HepG2 (cell line): ENCODE measurements around the gene CCDC142. TPM values are rescaled to one million over a fixed set of nuclear protein-coding genes. Genes with fewer than 3 reads are reported as not detected.

Source experiments
- MEIS1 ChIP-seq: sonication (generic); formaldehyde crosslinking; IDR thresholded peaks from 2 replicates; pipeline ENCODE4 v1.9.0; 2021; ENCODE audit warnings: mild to moderate bottlenecking, missing genetic modification reagents, moderate library complexity, borderline replicate concordance
- NFIB ChIP-seq: sonication (generic); formaldehyde crosslinking; IDR thresholded peaks from 2 replicates; pipeline ENCODE4 v1.9.0; 2021; ENCODE audit warnings: missing genetic modification reagents, mild to moderate bottlenecking, borderline replicate concordance
- PAF1 ChIP-seq: IDR thresholded peaks from 2 replicates; pipeline ENCODE4 v1.6.1; 2016; ENCODE audit warnings: missing genetic modification reagents, missing compliant biosample characterization
- RARG ChIP-seq: sonication (generic); formaldehyde crosslinking; IDR thresholded peaks from 2 replicates; pipeline ENCODE4 v1.4.0; 2020; ENCODE audit warnings: low read depth, mild to moderate bottlenecking, missing genetic modification reagents
- SNAPC4 ChIP-seq: sonication (generic); formaldehyde crosslinking; IDR thresholded peaks from 2 replicates; pipeline ENCODE4 v1.4.0; 2020; ENCODE audit warnings: mild to moderate bottlenecking, missing genetic modification reagents
- ZNF24 ChIP-seq: fragments of 450-650 bp; IDR thresholded peaks from 2 replicates; pipeline ENCODE4 v1.6.1; 2017; ENCODE audit warnings: antibody characterized with exemption, mild to moderate bottlenecking
- ZNF317 ChIP-seq: sonication (generic); formaldehyde crosslinking; IDR thresholded peaks from 2 replicates; pipeline ENCODE4 v1.5.0; 2020; ENCODE audit warnings: mild to moderate bottlenecking, missing genetic modification reagents
- ZNF337 ChIP-seq: sonication (generic); formaldehyde crosslinking; IDR thresholded peaks from 2 replicates; pipeline ENCODE4 v1.5.1; 2020; ENCODE audit warnings: missing genetic modification reagents, low read depth, mild to moderate bottlenecking, borderline replicate concordance
- ZNF484 ChIP-seq: sonication (generic); formaldehyde crosslinking; IDR thresholded peaks from 2 replicates; pipeline ENCODE4 v1.5.1; 2020; ENCODE audit warnings: mild to moderate bottlenecking, low read depth, missing genetic modification reagents, borderline replicate concordance
- ZNF724P ChIP-seq: sonication (generic); formaldehyde crosslinking; IDR thresholded peaks from 2 replicates; pipeline ENCODE4 v1.8.0; 2022; ENCODE audit warnings: missing genetic modification reagents, borderline replicate concordance
- ZNF740 ChIP-seq: sonication (generic); formaldehyde crosslinking; IDR thresholded peaks from 2 replicates; pipeline ENCODE4 v1.4.0; 2020; ENCODE audit warnings: missing genetic modification reagents
- ZNF790 ChIP-seq: sonication (generic); formaldehyde crosslinking; IDR thresholded peaks from 2 replicates; pipeline ENCODE4 v1.8.0; 2022; ENCODE audit warnings: missing genetic modification reagents, mild to moderate bottlenecking, borderline replicate concordance
- polyA plus RNA-seq, 8 experiments: library from polyadenylated mRNA; depleted of rRNA in 3 of 8; stranded (reverse) in 7 of 8; unstranded in 1 of 8; fragments of >200 nt; fragmentation: Illumina TruSeq in 4 of 8; extraction: Trizol in 4 of 8; gene quantifications; 2 replicates each; pipeline versions ENCODE4 v1.2.1 to v1.2.3, GENCODE V29; 2011 to 2016; ENCODE audit warnings: low read depth in 4 of 8, missing spikeins in 1 of 8, mixed read lengths in 1 of 8; ENCODE audit not compliant: insufficient read depth in 1 of 8
- total RNA-seq, 5 experiments: library from RNA; depleted of rRNA; stranded (reverse); fragments of >200 nt; fragmentation: Illumina TruSeq; extraction: Trizol; gene quantifications; 2 replicates each; pipeline ENCODE4 v1.2.3, GENCODE V29; 2016; ENCODE audit warnings: low read depth in 1 of 5
- TF ChIP-seq, protein P1 (sequence below): IDR thresholded peaks from 2 replicates; pipeline ENCODE4 v1.6.1; 2016; ENCODE audit warnings: missing genetic modification reagents, missing compliant biosample characterization
- TF ChIP-seq, protein P2 (sequence below): sonication (generic); formaldehyde crosslinking; IDR thresholded peaks from 2 replicates; pipeline ENCODE4 v1.4.0; 2020; ENCODE audit warnings: missing genetic modification reagents, borderline replicate concordance
- TF ChIP-seq, protein P3 (sequence below): sonication (generic); formaldehyde crosslinking; IDR thresholded peaks from 2 replicates; pipeline ENCODE4 v1.8.0; 2022; ENCODE audit warnings: missing genetic modification reagents, mild to moderate bottlenecking, moderate library complexity, borderline replicate concordance

Gene CCDC142
- total and polyA plus RNA-seq, 2 of the 13 experiments (the other 11 are each of a cell fraction or from before 2014, with no cell fraction given) = 14.7 to 30.4 TPM

- TF ChIP-seq SNAPC4 (no peak; the same call in 1 of the 2 replicates), ZNF317 (CRISPR knock-in tag) (peak; percentile 76), ZNF740 (no peak), ZNF24 (peak; percentile 80; the same call in 1 of the 2 replicates), RARG (CRISPR knock-in tag) (no peak), MEIS1 (peak; percentile 83; the same call in 1 of the 2 replicates), NFIB (CRISPR knock-in tag) (no peak), ZNF484 (CRISPR knock-in tag) (no peak), ZNF790 (peak; percentile 82; the same call in 1 of the 2 replicates), PAF1 (CRISPR knock-in tag) (no peak), ZNF724P (CRISPR knock-in tag) (peak; percentile 92), ZNF337 (CRISPR knock-in tag) (peak; percentile 92)
- TF ChIP-seq, protein P1, sequence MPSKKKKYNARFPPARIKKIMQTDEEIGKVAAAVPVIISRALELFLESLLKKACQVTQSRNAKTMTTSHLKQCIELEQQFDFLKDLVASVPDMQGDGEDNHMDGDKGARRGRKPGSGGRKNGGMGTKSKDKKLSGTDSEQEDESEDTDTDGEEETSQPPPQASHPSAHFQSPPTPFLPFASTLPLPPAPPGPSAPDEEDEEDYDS (CRISPR knock-in tag) = peak; percentile 87
- TF ChIP-seq, protein P2, sequence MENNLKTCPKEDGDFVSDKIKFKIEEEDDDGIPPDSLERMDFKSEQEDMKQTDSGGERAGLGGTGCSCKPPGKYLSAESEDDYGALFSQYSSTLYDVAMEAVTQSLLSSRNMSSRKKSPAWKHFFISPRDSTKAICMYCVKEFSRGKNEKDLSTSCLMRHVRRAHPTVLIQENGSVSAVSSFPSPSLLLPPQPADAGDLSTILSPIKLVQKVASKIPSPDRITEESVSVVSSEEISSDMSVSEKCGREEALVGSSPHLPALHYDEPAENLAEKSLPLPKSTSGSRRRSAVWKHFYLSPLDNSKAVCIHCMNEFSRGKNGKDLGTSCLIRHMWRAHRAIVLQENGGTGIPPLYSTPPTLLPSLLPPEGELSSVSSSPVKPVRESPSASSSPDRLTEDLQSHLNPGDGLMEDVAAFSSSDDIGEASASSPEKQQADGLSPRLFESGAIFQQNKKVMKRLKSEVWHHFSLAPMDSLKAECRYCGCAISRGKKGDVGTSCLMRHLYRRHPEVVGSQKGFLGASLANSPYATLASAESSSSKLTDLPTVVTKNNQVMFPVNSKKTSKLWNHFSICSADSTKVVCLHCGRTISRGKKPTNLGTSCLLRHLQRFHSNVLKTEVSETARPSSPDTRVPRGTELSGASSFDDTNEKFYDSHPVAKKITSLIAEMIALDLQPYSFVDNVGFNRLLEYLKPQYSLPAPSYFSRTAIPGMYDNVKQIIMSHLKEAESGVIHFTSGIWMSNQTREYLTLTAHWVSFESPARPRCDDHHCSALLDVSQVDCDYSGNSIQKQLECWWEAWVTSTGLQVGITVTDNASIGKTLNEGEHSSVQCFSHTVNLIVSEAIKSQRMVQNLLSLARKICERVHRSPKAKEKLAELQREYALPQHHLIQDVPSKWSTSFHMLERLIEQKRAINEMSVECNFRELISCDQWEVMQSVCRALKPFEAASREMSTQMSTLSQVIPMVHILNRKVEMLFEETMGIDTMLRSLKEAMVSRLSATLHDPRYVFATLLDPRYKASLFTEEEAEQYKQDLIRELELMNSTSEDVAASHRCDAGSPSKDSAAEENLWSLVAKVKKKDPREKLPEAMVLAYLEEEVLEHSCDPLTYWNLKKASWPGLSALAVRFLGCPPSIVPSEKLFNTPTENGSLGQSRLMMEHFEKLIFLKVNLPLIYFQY (CRISPR knock-in tag) = peak; percentile 94
- TF ChIP-seq, protein P3, sequence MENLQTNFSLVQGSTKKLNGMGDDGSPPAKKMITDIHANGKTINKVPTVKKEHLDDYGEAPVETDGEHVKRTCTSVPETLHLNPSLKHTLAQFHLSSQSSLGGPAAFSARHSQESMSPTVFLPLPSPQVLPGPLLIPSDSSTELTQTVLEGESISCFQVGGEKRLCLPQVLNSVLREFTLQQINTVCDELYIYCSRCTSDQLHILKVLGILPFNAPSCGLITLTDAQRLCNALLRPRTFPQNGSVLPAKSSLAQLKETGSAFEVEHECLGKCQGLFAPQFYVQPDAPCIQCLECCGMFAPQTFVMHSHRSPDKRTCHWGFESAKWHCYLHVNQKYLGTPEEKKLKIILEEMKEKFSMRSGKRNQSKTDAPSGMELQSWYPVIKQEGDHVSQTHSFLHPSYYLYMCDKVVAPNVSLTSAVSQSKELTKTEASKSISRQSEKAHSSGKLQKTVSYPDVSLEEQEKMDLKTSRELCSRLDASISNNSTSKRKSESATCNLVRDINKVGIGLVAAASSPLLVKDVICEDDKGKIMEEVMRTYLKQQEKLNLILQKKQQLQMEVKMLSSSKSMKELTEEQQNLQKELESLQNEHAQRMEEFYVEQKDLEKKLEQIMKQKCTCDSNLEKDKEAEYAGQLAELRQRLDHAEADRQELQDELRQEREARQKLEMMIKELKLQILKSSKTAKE (CRISPR knock-in tag) = no peak
Measured at GRCh38 chr2:74454654-74455511, 27.9 kb downstream of the CCDC142 start, which contains the start of gene INO80B (continued).
